Ishikawa (cell line): ENCODE results near the gene CWC25.

ENCODE experiments used
- CEBPB ChIP-seq: IDR thresholded peaks from 2 replicates; pipeline ENCODE4 v1.6.1; 2012
- CREB1 ChIP-seq: IDR thresholded peaks from 2 replicates; pipeline ENCODE4 v1.6.1; 2012; ENCODE audit warnings: low read depth
- EGR1 ChIP-seq: IDR thresholded peaks from 2 replicates; pipeline ENCODE4 v1.6.1; 2012
- EP300 ChIP-seq: IDR thresholded peaks from 2 replicates; pipeline ENCODE4 v1.6.1; 2012; ENCODE audit warnings: borderline replicate concordance
- FOXM1 ChIP-seq: IDR thresholded peaks from 2 replicates; pipeline ENCODE4 v1.6.1; 2012; ENCODE audit warnings: low read depth, borderline replicate concordance
- MAX ChIP-seq: IDR thresholded peaks from 2 replicates; pipeline ENCODE4 v1.6.1; 2012
- NFIC ChIP-seq: IDR thresholded peaks from 2 replicates; pipeline ENCODE4 v1.6.1; 2012
- RAD21 ChIP-seq: IDR thresholded peaks from 2 replicates; pipeline ENCODE4 v1.6.1; 2012; ENCODE audit warnings: low read depth
- TAF1 ChIP-seq: IDR thresholded peaks from 2 replicates; pipeline ENCODE4 v1.6.1; 2012; ENCODE audit warnings: low read depth, mild to moderate bottlenecking
- TCF12 ChIP-seq: IDR thresholded peaks from 2 replicates; pipeline ENCODE4 v1.6.1; 2012; ENCODE audit warnings: low read depth
- TEAD4 ChIP-seq: IDR thresholded peaks from 2 replicates; pipeline ENCODE4 v1.6.1; 2012
- USF1 ChIP-seq: IDR thresholded peaks from 2 replicates; pipeline ENCODE4 v1.6.1; 2012
- YY1 ChIP-seq: IDR thresholded peaks from 2 replicates; pipeline ENCODE4 v1.6.1; 2012; ENCODE audit warnings: low read depth
- ZBTB7A ChIP-seq: IDR thresholded peaks from 2 replicates; pipeline ENCODE4 v1.6.1; 2012; ENCODE audit warnings: low read depth
- TF ChIP-seq, protein P1 (sequence below): IDR thresholded peaks from 2 replicates; pipeline ENCODE4 v1.6.1; 2012; ENCODE audit warnings: low read depth, mild to moderate bottlenecking

Gene CWC25

DNA sequence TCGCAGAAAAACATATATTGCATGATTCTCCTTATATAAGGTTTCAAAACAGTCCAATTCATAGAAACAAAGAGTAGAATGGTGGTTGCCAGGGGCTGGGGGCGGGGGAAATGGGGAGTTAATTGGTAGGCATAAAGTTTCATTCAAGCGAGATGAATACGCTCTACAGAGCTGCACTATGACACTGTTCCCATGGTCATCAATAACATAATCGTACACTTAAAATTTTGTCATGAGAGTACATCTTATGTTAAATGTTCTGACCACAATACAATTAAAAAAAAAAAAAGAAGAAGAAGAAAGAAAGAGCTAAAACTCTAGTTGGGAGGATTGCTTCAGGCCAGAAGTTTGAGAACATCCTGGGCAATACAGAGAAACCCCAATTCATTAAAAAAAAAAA, 30.9 kb downstream of the CWC25 start:
- TF ChIP-seq MAX (no peak), EGR1 (no peak), TAF1 (no peak), FOXM1 (no peak), CEBPB (no peak), RAD21 (no peak), CREB1 (no peak), USF1 (no peak), YY1 (no peak), NFIC (no peak), ZBTB7A (no peak)
- TF ChIP-seq, protein P1, sequence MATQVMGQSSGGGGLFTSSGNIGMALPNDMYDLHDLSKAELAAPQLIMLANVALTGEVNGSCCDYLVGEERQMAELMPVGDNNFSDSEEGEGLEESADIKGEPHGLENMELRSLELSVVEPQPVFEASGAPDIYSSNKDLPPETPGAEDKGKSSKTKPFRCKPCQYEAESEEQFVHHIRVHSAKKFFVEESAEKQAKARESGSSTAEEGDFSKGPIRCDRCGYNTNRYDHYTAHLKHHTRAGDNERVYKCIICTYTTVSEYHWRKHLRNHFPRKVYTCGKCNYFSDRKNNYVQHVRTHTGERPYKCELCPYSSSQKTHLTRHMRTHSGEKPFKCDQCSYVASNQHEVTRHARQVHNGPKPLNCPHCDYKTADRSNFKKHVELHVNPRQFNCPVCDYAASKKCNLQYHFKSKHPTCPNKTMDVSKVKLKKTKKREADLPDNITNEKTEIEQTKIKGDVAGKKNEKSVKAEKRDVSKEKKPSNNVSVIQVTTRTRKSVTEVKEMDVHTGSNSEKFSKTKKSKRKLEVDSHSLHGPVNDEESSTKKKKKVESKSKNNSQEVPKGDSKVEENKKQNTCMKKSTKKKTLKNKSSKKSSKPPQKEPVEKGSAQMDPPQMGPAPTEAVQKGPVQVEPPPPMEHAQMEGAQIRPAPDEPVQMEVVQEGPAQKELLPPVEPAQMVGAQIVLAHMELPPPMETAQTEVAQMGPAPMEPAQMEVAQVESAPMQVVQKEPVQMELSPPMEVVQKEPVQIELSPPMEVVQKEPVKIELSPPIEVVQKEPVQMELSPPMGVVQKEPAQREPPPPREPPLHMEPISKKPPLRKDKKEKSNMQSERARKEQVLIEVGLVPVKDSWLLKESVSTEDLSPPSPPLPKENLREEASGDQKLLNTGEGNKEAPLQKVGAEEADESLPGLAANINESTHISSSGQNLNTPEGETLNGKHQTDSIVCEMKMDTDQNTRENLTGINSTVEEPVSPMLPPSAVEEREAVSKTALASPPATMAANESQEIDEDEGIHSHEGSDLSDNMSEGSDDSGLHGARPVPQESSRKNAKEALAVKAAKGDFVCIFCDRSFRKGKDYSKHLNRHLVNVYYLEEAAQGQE, result no peak

- no peak for TF ChIP-seq ZBTB7A
Measured at GRCh38 chr17:38791162-38791561, 34.0 kb downstream of the CWC25 start.

GRCh38 chr17:38789185-38789584, 35.9 kb downstream of the CWC25 start:
- no peak for TF ChIP-seq FOXM1
- no peak for TF ChIP-seq EGR1
- TF ChIP-seq, protein P1, result no peak
- no peak for TF ChIP-seq NFIC
- no peak for TF ChIP-seq YY1
- TF ChIP-seq EP300, result no peak
- TF ChIP-seq TAF1, result no peak
- no peak for TF ChIP-seq RAD21
- TF ChIP-seq ZBTB7A, result no peak
- TF ChIP-seq CEBPB, result no peak
- TF ChIP-seq CREB1, result no peak
- TF ChIP-seq TCF12, result no peak
- TF ChIP-seq TEAD4, result no peak

- TF ChIP-seq TEAD4, result no peak
- TF ChIP-seq YY1, result no peak
- no peak for TF ChIP-seq EGR1
- TF ChIP-seq, protein P1, result no peak
- TF ChIP-seq TCF12, result no peak
- no peak for TF ChIP-seq TAF1
- no peak for TF ChIP-seq NFIC
- no peak for TF ChIP-seq CREB1
- TF ChIP-seq ZBTB7A, result no peak
- TF ChIP-seq MAX, result no peak
- TF ChIP-seq FOXM1, result no peak
- TF ChIP-seq CEBPB, result no peak
- TF ChIP-seq EP300, result no peak
Measured at GRCh38 chr17:38786372-38786771, 38.7 kb downstream of the CWC25 start.

- TF ChIP-seq TAF1, result no peak
- no peak for TF ChIP-seq TCF12
- TF ChIP-seq RAD21, result no peak
- TF ChIP-seq YY1, result no peak
- TF ChIP-seq ZBTB7A, result no peak
- no peak for TF ChIP-seq MAX
- TF ChIP-seq USF1, result no peak
- no peak for TF ChIP-seq CREB1
- no peak for TF ChIP-seq EGR1
- no peak for TF ChIP-seq NFIC
- TF ChIP-seq EP300, result no peak
- TF ChIP-seq FOXM1, result no peak
- TF ChIP-seq CEBPB, result no peak
Measured at GRCh38 chr17:38783227-38783626, 41.9 kb downstream of the CWC25 start.
